ENCODE results near the gene GDA. TPM values are rescaled to one million over a fixed set of nuclear protein-coding genes. Genes with fewer than 3 reads are reported as not detected.

GDA gene
- total RNA-seq, 1 donor from 2014 or later: not detected

DNA sequence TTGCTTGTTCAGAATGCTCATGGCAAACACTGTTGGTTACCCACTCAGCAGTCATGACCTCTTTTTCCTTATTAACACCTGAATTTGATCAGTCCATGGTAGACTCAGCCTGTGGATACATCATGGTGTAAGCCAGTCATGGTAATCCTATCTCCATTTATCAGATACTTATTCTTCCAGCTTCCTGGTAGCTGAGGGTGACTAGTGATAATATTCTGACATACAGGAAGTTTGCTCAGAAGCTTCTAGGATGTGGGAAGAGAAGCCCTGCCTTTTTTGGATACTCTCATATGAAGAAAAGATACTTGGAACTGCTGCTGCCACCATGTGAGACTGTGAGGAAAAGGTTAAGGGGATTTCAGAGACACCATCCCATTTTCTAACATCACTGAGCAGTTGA lies 7.3 kb downstream of the GDA start:
- Mint-ChIP-seq H3K4me3 (ENCODE audit: unreplicated experiment) (no peak overlapping the region), H3K36me3 (ENCODE audit: low read depth, unreplicated experiment) (no peaks in the 10 kb centered on the region), H3K27me3 (ENCODE audit: low read depth, unreplicated experiment) (peaks cover 9% of the 10 kb centered on the region), H3K4me1 (ENCODE audit: low read depth, unreplicated experiment) (no peaks in the 10 kb centered on the region), H3K9me3 (ENCODE audit: unreplicated experiment) (no peaks in the 10 kb centered on the region), H3K27ac (ENCODE audit: unreplicated experiment) (no peak overlapping the region)
- no peak overlapping the region for H3K4me3 ChIP-seq (ENCODE audit: insufficient read depth, low read depth, low read length)
- no peak for DNase-seq (ENCODE audit: low read depth)
- TF ChIP-seq, protein P1, sequence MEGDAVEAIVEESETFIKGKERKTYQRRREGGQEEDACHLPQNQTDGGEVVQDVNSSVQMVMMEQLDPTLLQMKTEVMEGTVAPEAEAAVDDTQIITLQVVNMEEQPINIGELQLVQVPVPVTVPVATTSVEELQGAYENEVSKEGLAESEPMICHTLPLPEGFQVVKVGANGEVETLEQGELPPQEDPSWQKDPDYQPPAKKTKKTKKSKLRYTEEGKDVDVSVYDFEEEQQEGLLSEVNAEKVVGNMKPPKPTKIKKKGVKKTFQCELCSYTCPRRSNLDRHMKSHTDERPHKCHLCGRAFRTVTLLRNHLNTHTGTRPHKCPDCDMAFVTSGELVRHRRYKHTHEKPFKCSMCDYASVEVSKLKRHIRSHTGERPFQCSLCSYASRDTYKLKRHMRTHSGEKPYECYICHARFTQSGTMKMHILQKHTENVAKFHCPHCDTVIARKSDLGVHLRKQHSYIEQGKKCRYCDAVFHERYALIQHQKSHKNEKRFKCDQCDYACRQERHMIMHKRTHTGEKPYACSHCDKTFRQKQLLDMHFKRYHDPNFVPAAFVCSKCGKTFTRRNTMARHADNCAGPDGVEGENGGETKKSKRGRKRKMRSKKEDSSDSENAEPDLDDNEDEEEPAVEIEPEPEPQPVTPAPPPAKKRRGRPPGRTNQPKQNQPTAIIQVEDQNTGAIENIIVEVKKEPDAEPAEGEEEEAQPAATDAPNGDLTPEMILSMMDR (IDR thresholded peaks at IDR 0.05; ENCODE audit: insufficient read depth, low read depth, low read length): no peak
- TF ChIP-seq EZH2 (IDR thresholded peaks at IDR 0.05; ENCODE audit: insufficient read depth, low read length): no peak
- H3K9ac ChIP-seq (ENCODE audit: low read length): no peak overlapping the region
- H3K4me1 ChIP-seq (ENCODE audit: insufficient read depth, low read length): no peaks in the 10 kb centered on the region
- H4K20me1 ChIP-seq (ENCODE audit: insufficient read depth, low read length): no peaks in the 10 kb centered on the region
- FAIRE-seq: no peak
- H3K36me3 ChIP-seq (ENCODE audit: insufficient read depth, low read length): no peaks in the 10 kb centered on the region
- H3K27me3 ChIP-seq (ENCODE audit: insufficient read depth, low read length): no peaks in the 10 kb centered on the region
- H3K4me2 ChIP-seq (ENCODE audit: low read length): no peak overlapping the region
- H3K79me2 ChIP-seq (ENCODE audit: insufficient read depth, low read length): no peaks in the 10 kb centered on the region
- no peak overlapping the region for H2AFZ ChIP-seq (ENCODE audit: low read depth, low read length)
- no peak overlapping the region for H3K27ac ChIP-seq (ENCODE audit: low read depth, low read length)
- no peaks in the 10 kb centered on the region for H3K9me3 ChIP-seq (ENCODE audit: insufficient read depth, low read depth, low read length)

DNA sequence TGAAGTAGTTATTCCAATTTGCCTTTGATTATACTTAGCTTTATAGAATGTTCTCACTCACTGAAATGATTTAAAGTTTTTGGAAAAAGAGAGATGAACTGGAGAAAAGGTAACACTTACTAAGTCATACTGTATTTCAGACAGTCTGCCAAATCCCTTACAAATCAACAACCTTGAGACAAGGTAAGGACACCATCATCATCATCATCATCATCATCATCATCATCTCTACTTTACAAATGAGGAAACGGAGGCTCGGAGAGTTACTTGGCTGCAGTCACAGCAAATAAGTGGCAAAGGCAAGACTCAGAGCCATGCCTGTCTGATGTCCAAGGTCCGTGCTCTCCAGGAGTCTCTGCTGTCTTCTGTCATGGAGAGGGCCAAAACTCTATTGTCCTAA lies 9.4 kb downstream of the GDA start:
- Histone ChIP-seq H3K9ac (ENCODE audit: low read length) (no peak overlapping the region), H3K36me3 (ENCODE audit: insufficient read depth, low read length) (no peaks in the 10 kb centered on the region), H3K4me2 (ENCODE audit: low read length) (no peak overlapping the region), H3K27me3 (ENCODE audit: insufficient read depth, low read length) (no peaks in the 10 kb centered on the region), H2AFZ (ENCODE audit: low read depth, low read length) (no peak overlapping the region), H3K4me1 (ENCODE audit: insufficient read depth, low read length) (no peaks in the 10 kb centered on the region), H3K27ac (ENCODE audit: low read depth, low read length) (no peak overlapping the region), H3K79me2 (ENCODE audit: insufficient read depth, low read length) (no peaks in the 10 kb centered on the region), H3K4me3 (ENCODE audit: insufficient read depth, low read depth, low read length) (no peak overlapping the region), H3K9me3 (ENCODE audit: insufficient read depth, low read depth, low read length) (no peaks in the 10 kb centered on the region), H4K20me1 (ENCODE audit: insufficient read depth, low read length) (no peaks in the 10 kb centered on the region)
- Mint-ChIP-seq H3K36me3 (ENCODE audit: low read depth, unreplicated experiment) (no peaks in the 10 kb centered on the region), H3K9me3 (ENCODE audit: unreplicated experiment) (no peaks in the 10 kb centered on the region), H3K4me1 (ENCODE audit: low read depth, unreplicated experiment) (no peaks in the 10 kb centered on the region), H3K27ac (ENCODE audit: unreplicated experiment) (no peak overlapping the region), H3K27me3 (ENCODE audit: low read depth, unreplicated experiment) (peaks cover 14% of the 10 kb centered on the region), H3K4me3 (ENCODE audit: unreplicated experiment) (no peak overlapping the region)
- DNase-seq (ENCODE audit: low read depth) (no peak), FAIRE-seq (no peak)
- TF ChIP-seq, protein P1 (IDR thresholded peaks at IDR 0.05; ENCODE audit: insufficient read depth, low read depth, low read length): no peak
- no peak for TF ChIP-seq EZH2 (IDR thresholded peaks at IDR 0.05; ENCODE audit: insufficient read depth, low read length)

GRCh38 chr9:72160446-72161123 lies 11.3 kb downstream of the GDA start:
- Mint-ChIP-seq H3K4me1 (ENCODE audit: low read depth, unreplicated experiment) (no peaks in the 10 kb centered on the region), H3K36me3 (ENCODE audit: low read depth, unreplicated experiment) (no peaks in the 10 kb centered on the region), H3K27me3 (ENCODE audit: low read depth, unreplicated experiment) (peaks cover 6% of the 10 kb centered on the region), H3K27ac (ENCODE audit: unreplicated experiment) (no peak overlapping the region), H3K9me3 (ENCODE audit: unreplicated experiment) (no peaks in the 10 kb centered on the region), H3K4me3 (ENCODE audit: unreplicated experiment) (no peak overlapping the region)
- DNase-seq (ENCODE audit: low read depth): no peak
- Histone ChIP-seq H3K9me3 (ENCODE audit: insufficient read depth, low read depth, low read length) (no peaks in the 10 kb centered on the region), H2AFZ (ENCODE audit: low read depth, low read length) (no peak overlapping the region), H3K4me1 (ENCODE audit: insufficient read depth, low read length) (no peaks in the 10 kb centered on the region), H3K27me3 (ENCODE audit: insufficient read depth, low read length) (no peaks in the 10 kb centered on the region), H3K79me2 (ENCODE audit: insufficient read depth, low read length) (no peaks in the 10 kb centered on the region), H3K27ac (ENCODE audit: low read depth, low read length) (no peak overlapping the region), H3K9ac (ENCODE audit: low read length) (no peak overlapping the region), H3K36me3 (ENCODE audit: insufficient read depth, low read length) (no peaks in the 10 kb centered on the region), H3K4me2 (ENCODE audit: low read length) (no peak overlapping the region), H4K20me1 (ENCODE audit: insufficient read depth, low read length) (no peaks in the 10 kb centered on the region), H3K4me3 (ENCODE audit: insufficient read depth, low read depth, low read length) (no peak overlapping the region)
- TF ChIP-seq, protein P1 (IDR thresholded peaks at IDR 0.05; ENCODE audit: insufficient read depth, low read depth, low read length): no peak
- TF ChIP-seq EZH2 (IDR thresholded peaks at IDR 0.05; ENCODE audit: insufficient read depth, low read length): no peak
- no peak for FAIRE-seq
